ENCODE results near the gene ANTXR1. TPM values are rescaled to one million over a fixed set of nuclear protein-coding genes. Genes with fewer than 3 reads are reported as not detected.
A peak's percentile ranks its signal among the peaks of the same experiment; 100 is the strongest.

The ANTXR1 gene
- total and polyA plus RNA-seq, 9 of the 15 experiments (the other 6 are each of a cell fraction or from before 2014, with no cell fraction given), result 0.07 to 1.00 (median 0.54) TPM

- no TSS peak for BruUV-seq (replicated peaks)
- Histone ChIP-seq H3K4me2 (ENCODE audit: insufficient read depth, low read length) (no peak overlapping the region), H3K27me3 (ENCODE audit: control insufficient read depth in 2 of 2, insufficient read depth in 2 of 2, low read length in 2 of 2) (peaks cover 2 to 29% of the 10 kb centered on the region in 2 experiments; a peak in 3 of 5 replicates), H3K9me1 (ENCODE audit: control insufficient read depth, insufficient read depth, low read length) (no peaks in the 10 kb centered on the region), H3K27ac (ENCODE audit: extremely low read depth, low read depth, low read length) (no peak overlapping the region), H3K36me3 (ENCODE audit: control insufficient read depth, insufficient read depth, low read length) (no peaks in the 10 kb centered on the region), H4K20me1 (replicated peaks; ENCODE audit: control insufficient read depth, insufficient read depth, low read length) (no peaks in the 10 kb centered on the region; the same call in 1 of the 2 replicates), H3K9me3 (replicated peaks; ENCODE audit: control insufficient read depth, insufficient read depth, low read depth, low read length) (no peaks in the 10 kb centered on the region), H3K79me2 (ENCODE audit: control insufficient read depth, insufficient read depth, low read length) (no peaks in the 10 kb centered on the region), H2AFZ (ENCODE audit: low read depth, low read length) (no peak overlapping the region), H3K4me3 (no peak overlapping the region), H3K9ac (ENCODE audit: insufficient read depth in 1 of 2, low read depth in 2 of 2, low read length in 2 of 2) (no peak overlapping the region), H3K4me1 (replicated peaks in 1 of 2; ENCODE audit: control insufficient read depth in 2 of 2, insufficient read depth in 2 of 2, low read length in 2 of 2) (no peaks in the 10 kb centered on the region)
- intact Hi-C loops (cut with micrococcal nuclease), result no loop called here
- no peak for DNase-seq (ENCODE audit: extremely low read depth in 1 of 4, low spot score in 3 of 4)
- ChIA-PET POLR2A (no interaction called here), CTCF (ENCODE audit: low intra/inter-chr PET ratio) (no interaction called here)
- FAIRE-seq, result no peak
- no peak for ATAC-seq
- TF ChIP-seq CHCHD3 (CRISPR knock-in tag; IDR thresholded peaks at IDR 0.05) (no peak), ZNF324 (CRISPR knock-in tag; IDR thresholded peaks at IDR 0.05) (no peak), CBFB (CRISPR knock-in tag; IDR thresholded peaks at IDR 0.05) (no peak), OTX1 (CRISPR knock-in tag; IDR thresholded peaks at IDR 0.05) (no peak), CEBPG (CRISPR knock-in tag; IDR thresholded peaks at IDR 0.05) (no peak), CEBPG (tag; conservative IDR thresholded peaks at IDR 0.05 in 1 of 2, IDR thresholded peaks at IDR 0.05 in 1 of 2) (0 out of 4 replicates have a peak, but pooled peaks of 1 of the 2 experiments have one; percentile 25), STAT6 (CRISPR knock-in tag; IDR thresholded peaks at IDR 0.05) (no peak), TSC22D4 (tag; IDR thresholded peaks at IDR 0.05) (no peak), IRF9 (tag; IDR thresholded peaks at IDR 0.05) (no peak)
- in situ Hi-C loops (cut with MboI), result no loop called here
These were observed 208.5 kb downstream of the ANTXR1 start for GRCh38 chr2:69221512-69221911.
